HepG2 (cell line): Measurements from ENCODE around the gene SOS2. TPM values are rescaled to one million over a fixed set of nuclear protein-coding genes. Genes with fewer than 3 reads are reported as not detected.
A peak's percentile ranks its signal among the peaks of the same experiment; 100 is the strongest.

Source experiments
- FOSL1 ChIP-seq: sonication (generic); formaldehyde crosslinking; IDR thresholded peaks from 2 replicates; pipeline ENCODE4 v1.9.0; 2021; ENCODE audit warnings: missing genetic modification reagents, borderline replicate concordance
- GABPA ChIP-seq, 2 experiments: IDR thresholded peaks; 2 replicates each; pipeline ENCODE4 v1.6.1; 2011 to 2016; ENCODE audit warnings: low read depth in 2 of 2, low read length in 1 of 2, missing biosample characterization in 1 of 2, missing genetic modification characterization in 1 of 2
- MXD1 ChIP-seq: sonication (generic); formaldehyde crosslinking; IDR thresholded peaks from 2 replicates; pipeline ENCODE4 v1.4.0; 2020; ENCODE audit warnings: mild to moderate bottlenecking, missing genetic modification reagents
- NR3C1 ChIP-seq: sonication (generic); formaldehyde crosslinking; IDR thresholded peaks from 2 replicates; pipeline ENCODE4 v1.4.0; 2020; ENCODE audit warnings: missing genetic modification reagents
- RARA ChIP-seq: IDR thresholded peaks from 2 replicates; pipeline ENCODE4 v1.6.1; 2016; ENCODE audit warnings: missing genetic modification reagents, missing compliant biosample characterization
- RARG ChIP-seq: sonication (generic); formaldehyde crosslinking; IDR thresholded peaks from 2 replicates; pipeline ENCODE4 v1.4.0; 2020; ENCODE audit warnings: low read depth, mild to moderate bottlenecking, missing genetic modification reagents
- ZBTB7B ChIP-seq: sonication (generic); formaldehyde crosslinking; IDR thresholded peaks from 2 replicates; pipeline ENCODE4 v1.4.0; 2020; ENCODE audit warnings: missing genetic modification reagents
- ZNF382 ChIP-seq: sonication (generic); formaldehyde crosslinking; IDR thresholded peaks from 2 replicates; pipeline ENCODE4 v1.5.0; 2020; ENCODE audit warnings: missing genetic modification reagents, mild to moderate bottlenecking, borderline replicate concordance
- ZNF572 ChIP-seq: sonication (generic); formaldehyde crosslinking; IDR thresholded peaks from 2 replicates; pipeline ENCODE4 v1.5.1; 2020; ENCODE audit warnings: mild to moderate bottlenecking, missing genetic modification reagents
- ZNF709 ChIP-seq: sonication (generic); formaldehyde crosslinking; IDR thresholded peaks from 2 replicates; pipeline ENCODE4 v1.5.0; 2020; ENCODE audit warnings: mild to moderate bottlenecking, missing genetic modification reagents
- ZNF772 ChIP-seq: sonication (generic); formaldehyde crosslinking; IDR thresholded peaks from 2 replicates; pipeline ENCODE4 v1.5.0; 2020; ENCODE audit warnings: mild to moderate bottlenecking, missing genetic modification reagents
- ZSCAN20 ChIP-seq: sonication (generic); formaldehyde crosslinking; IDR thresholded peaks from 2 replicates; pipeline ENCODE4 v1.4.0; 2020; ENCODE audit warnings: missing genetic modification reagents, mild to moderate bottlenecking, borderline replicate concordance
- ZSCAN9 ChIP-seq: IDR thresholded peaks from 2 replicates; pipeline ENCODE4 v1.6.1; 2016; ENCODE audit warnings: borderline replicate concordance
- polyA plus RNA-seq, 8 experiments: library from polyadenylated mRNA; depleted of rRNA in 3 of 8; stranded (reverse) in 7 of 8; unstranded in 1 of 8; fragments of >200 nt; fragmentation: Illumina TruSeq in 4 of 8; extraction: Trizol in 4 of 8; gene quantifications; 2 replicates each; pipeline versions ENCODE4 v1.2.1 to v1.2.3, GENCODE V29; 2011 to 2016; ENCODE audit warnings: low read depth in 4 of 8, missing spikeins in 1 of 8, mixed read lengths in 1 of 8; ENCODE audit not compliant: insufficient read depth in 1 of 8
- total RNA-seq, 5 experiments: library from RNA; depleted of rRNA; stranded (reverse); fragments of >200 nt; fragmentation: Illumina TruSeq; extraction: Trizol; gene quantifications; 2 replicates each; pipeline ENCODE4 v1.2.3, GENCODE V29; 2016; ENCODE audit warnings: low read depth in 1 of 5
- TF ChIP-seq, protein P1 (sequence below): sonication (generic); formaldehyde crosslinking; IDR thresholded peaks from 2 replicates; pipeline ENCODE4 v1.5.0; 2020; ENCODE audit warnings: mild to moderate bottlenecking, missing genetic modification reagents, borderline replicate concordance

The SOS2 gene
- total and polyA plus RNA-seq, 2 of the 13 experiments (the other 11 are each of a cell fraction or from before 2014, with no cell fraction given): 9.3 to 12.1 TPM

DNA sequence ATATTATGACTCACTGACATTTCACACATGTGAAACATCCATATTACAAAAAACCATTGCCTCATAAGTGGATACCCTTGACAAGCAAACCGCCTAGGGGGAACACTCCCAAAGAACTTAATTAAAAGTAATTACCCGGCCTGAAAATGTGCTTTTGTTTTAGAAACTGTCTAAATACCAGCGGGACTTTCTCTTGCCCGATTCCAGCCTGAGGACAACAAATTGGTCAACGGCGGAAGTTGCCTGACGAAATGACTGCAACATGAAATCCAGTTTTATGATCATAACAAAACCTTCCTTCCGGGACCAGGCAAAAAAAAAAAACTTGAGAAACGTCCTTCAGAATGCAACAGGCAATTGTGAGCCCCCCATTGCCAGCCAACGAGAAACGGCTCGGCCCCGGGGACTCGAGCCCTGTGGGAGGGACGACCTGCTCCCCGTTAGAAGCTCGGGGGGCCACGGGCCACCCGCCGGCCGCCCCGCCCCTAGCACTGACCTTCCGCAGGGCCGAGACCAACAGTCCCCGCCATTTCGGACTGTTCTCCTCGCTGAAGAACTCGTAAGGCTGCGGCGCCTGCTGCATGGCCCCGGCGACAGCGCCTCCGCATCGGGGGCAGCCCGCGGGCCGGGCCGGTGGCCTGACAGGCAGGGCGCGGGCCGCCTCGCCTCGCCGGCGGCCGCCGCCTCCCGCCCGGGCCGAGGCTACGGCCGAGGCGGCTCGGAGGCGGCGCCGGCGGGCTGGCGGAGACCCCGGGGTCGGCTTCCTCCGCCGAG, 490 bp downstream of the SOS2 start (continued):
- TF ChIP-seq, protein P1, sequence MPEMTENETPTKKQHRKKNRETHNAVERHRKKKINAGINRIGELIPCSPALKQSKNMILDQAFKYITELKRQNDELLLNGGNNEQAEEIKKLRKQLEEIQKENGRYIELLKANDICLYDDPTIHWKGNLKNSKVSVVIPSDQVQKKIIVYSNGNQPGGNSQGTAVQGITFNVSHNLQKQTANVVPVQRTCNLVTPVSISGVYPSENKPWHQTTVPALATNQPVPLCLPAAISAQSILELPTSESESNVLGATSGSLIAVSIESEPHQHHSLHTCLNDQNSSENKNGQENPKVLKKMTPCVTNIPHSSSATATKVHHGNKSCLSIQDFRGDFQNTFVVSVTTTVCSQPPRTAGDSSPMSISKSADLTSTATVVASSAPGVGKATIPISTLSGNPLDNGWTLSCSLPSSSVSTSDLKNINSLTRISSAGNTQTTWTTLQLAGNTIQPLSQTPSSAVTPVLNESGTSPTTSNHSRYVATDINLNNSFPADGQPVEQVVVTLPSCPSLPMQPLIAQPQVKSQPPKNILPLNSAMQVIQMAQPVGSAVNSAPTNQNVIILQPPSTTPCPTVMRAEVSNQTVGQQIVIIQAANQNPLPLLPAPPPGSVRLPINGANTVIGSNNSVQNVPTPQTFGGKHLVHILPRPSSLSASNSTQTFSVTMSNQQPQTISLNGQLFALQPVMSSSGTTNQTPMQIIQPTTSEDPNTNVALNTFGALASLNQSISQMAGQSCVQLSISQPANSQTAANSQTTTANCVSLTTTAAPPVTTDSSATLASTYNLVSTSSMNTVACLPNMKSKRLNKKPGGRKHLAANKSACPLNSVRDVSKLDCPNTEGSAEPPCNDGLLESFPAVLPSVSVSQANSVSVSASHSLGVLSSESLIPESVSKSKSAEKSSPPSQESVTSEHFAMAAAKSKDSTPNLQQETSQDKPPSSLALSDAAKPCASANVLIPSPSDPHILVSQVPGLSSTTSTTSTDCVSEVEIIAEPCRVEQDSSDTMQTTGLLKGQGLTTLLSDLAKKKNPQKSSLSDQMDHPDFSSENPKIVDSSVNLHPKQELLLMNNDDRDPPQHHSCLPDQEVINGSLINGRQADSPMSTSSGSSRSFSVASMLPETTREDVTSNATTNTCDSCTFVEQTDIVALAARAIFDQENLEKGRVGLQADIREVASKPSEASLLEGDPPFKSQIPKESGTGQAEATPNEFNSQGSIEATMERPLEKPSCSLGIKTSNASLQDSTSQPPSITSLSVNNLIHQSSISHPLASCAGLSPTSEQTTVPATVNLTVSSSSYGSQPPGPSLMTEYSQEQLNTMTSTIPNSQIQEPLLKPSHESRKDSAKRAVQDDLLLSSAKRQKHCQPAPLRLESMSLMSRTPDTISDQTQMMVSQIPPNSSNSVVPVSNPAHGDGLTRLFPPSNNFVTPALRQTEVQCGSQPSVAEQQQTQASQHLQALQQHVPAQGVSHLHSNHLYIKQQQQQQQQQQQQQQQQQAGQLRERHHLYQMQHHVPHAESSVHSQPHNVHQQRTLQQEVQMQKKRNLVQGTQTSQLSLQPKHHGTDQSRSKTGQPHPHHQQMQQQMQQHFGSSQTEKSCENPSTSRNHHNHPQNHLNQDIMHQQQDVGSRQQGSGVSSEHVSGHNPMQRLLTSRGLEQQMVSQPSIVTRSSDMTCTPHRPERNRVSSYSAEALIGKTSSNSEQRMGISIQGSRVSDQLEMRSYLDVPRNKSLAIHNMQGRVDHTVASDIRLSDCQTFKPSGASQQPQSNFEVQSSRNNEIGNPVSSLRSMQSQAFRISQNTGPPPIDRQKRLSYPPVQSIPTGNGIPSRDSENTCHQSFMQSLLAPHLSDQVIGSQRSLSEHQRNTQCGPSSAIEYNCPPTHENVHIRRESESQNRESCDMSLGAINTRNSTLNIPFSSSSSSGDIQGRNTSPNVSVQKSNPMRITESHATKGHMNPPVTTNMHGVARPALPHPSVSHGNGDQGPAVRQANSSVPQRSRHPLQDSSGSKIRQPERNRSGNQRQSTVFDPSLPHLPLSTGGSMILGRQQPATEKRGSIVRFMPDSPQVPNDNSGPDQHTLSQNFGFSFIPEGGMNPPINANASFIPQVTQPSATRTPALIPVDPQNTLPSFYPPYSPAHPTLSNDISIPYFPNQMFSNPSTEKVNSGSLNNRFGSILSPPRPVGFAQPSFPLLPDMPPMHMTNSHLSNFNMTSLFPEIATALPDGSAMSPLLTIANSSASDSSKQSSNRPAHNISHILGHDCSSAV (CRISPR knock-in tag): no peak
- peak; percentile 8; the same call in 1 of the 2 replicates for TF ChIP-seq RARA
- TF ChIP-seq MXD1 (CRISPR knock-in tag): no peak
- TF ChIP-seq NR3C1 (CRISPR knock-in tag): no peak
- TF ChIP-seq GABPA (IDR thresholded peaks at IDR 0.05; ENCODE audit: low read depth, low read length): no peak
- TF ChIP-seq GABPA (CRISPR knock-in tag; IDR thresholded peaks at IDR 0.05; ENCODE audit: low read depth): peak; percentile 62
- no peak for TF ChIP-seq ZSCAN9 (CRISPR knock-in tag)
- no peak for TF ChIP-seq ZNF772 (CRISPR knock-in tag)
- TF ChIP-seq RARG (CRISPR knock-in tag): no peak
- TF ChIP-seq FOSL1 (CRISPR knock-in tag): no peak
- no peak for TF ChIP-seq ZNF382
- TF ChIP-seq ZNF572 (CRISPR knock-in tag): no peak
- TF ChIP-seq ZNF709: no peak
- TF ChIP-seq ZBTB7B (CRISPR knock-in tag): peak; percentile 79
- no peak for TF ChIP-seq ZSCAN20 (CRISPR knock-in tag)
